HUES64 (cell line): ENCODE results near the gene TIMM23B. TPM values are rescaled to one million over a fixed set of nuclear protein-coding genes. Genes with fewer than 3 reads are reported as not detected.
"Not testable (repeated sequence)": the region's sequence is repeated elsewhere in the genome, so short reads cannot be mapped to it uniquely, and the experiment has no call there.

Experiments used
- H3K27ac ChIP-seq: 2 replicates; pipeline ENCODE4 v1.7.0; 2013; ENCODE audit warnings: low read depth, low read length, inconsistent platforms
- H3K27me3 ChIP-seq: 2 replicates; pipeline ENCODE4 v1.6.1; 2013; ENCODE audit warnings: mild to moderate bottlenecking, low read length; ENCODE audit not compliant: insufficient read depth
- H3K36me3 ChIP-seq: 2 replicates; pipeline ENCODE4 v1.6.1; 2013; ENCODE audit warnings: mild to moderate bottlenecking, low read length; ENCODE audit not compliant: insufficient read depth
- H3K4me1 ChIP-seq: 2 replicates; pipeline ENCODE4 v1.6.1; 2013; ENCODE audit warnings: mild to moderate bottlenecking, low read length, moderate library complexity; ENCODE audit not compliant: insufficient read depth
- H3K4me3 ChIP-seq: 2 replicates; pipeline ENCODE4 v1.5.1; 2013; ENCODE audit warnings: mild to moderate bottlenecking, low read length, moderate library complexity
- H3K9ac ChIP-seq: 2 replicates; pipeline ENCODE4 v1.6.1; 2013; ENCODE audit warnings: mild to moderate bottlenecking, low read depth, low read length
- H3K9me3 ChIP-seq: 2 replicates; pipeline ENCODE4 v1.6.1; 2013; ENCODE audit warnings: low read depth, low read length; ENCODE audit not compliant: insufficient read depth
- WGBS: fragments of 150-250, 120-280 bp; methylation state at CpG from one replicate; pipeline ENCODE4 v1.1.7; 2013; ENCODE audit warnings: missing lambda C conversion rate; 5-methylcytosine and 5-hydroxymethylcytosine counted together
- polyA plus RNA-seq, 2 experiments: library from polyadenylated mRNA; stranded (reverse); fragments of 50-300 nt; gene quantifications; one replicate each; pipeline ENCODE4 v1.2.3, GENCODE V29; 2013

The TIMM23B gene
- 10.0 TPM for polyA plus RNA-seq (2013, experiment 1 of 2)
- 10.3 TPM for polyA plus RNA-seq (2013, experiment 2 of 2)

DNA sequence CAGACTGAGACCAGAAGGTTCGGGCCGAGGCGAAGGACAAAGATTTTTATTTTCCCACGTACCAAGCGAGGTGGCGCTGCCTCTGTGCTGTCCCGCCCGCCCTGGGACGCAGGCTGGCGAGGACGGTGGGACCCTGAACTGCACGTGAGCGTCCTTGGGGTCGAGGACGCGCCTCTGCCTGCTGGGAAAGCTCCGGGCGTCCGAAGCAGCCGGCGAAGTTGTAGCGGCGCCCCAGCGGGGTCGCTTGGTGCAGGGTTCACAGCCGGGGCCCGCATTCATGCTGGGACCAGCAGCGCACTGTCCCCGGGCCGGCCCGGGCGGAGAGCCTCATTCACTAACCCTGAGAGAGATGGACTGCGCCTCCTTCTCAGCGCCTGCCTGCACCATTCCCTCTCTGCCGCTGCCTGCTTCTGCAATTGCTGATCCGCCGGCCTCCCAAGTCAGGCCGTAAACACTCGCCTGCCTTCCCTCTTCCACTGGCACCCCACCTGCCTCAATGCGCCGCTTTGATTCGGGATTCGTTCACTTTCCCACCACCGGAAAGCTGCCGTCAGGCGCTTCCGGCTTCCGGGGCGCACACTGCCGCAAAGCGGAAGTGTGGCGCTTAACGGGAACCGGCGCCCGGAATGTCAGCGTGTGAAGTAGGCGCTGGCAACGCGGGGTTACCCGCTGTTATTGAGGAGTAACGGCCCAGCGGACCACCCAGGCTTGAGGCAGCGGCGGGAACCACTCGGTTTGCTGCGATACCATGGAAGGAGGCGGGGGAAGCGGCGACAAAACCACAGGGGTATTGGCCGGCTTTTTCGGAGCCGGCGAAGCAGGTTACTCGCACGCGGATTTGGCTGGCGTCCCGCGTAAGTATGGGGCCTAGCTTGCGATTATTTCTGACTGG, at the start of gene TIMM23B, which contains the start of gene PARG:
TIMM23B (plus strand) TSS at position 607 of the 892 bp plus-strand sequence; CDS start at position 749, 142 bp downstream.
PARG (minus strand) TSS at position 581 of the 892 bp plus-strand sequence; CDS start at position 279, 302 bp downstream.
- H3K27ac ChIP-seq = peak within 1 kb of the TSS; percentile 80; the same call in 1 of the 2 replicates
- H3K9me3 ChIP-seq, H3K4me1 ChIP-seq, H3K27me3 ChIP-seq: not testable (repeated sequence)
- under 1% methylated on average over 81 of the region's 81 CpGs for WGBS
- peak within 1 kb of the TSS; percentile 95 for H3K4me3 ChIP-seq
- peaks cover 16% of the 10 kb centered on the region for H3K36me3 ChIP-seq
- peak within 1 kb of the TSS; percentile 96 for H3K9ac ChIP-seq

DNA sequence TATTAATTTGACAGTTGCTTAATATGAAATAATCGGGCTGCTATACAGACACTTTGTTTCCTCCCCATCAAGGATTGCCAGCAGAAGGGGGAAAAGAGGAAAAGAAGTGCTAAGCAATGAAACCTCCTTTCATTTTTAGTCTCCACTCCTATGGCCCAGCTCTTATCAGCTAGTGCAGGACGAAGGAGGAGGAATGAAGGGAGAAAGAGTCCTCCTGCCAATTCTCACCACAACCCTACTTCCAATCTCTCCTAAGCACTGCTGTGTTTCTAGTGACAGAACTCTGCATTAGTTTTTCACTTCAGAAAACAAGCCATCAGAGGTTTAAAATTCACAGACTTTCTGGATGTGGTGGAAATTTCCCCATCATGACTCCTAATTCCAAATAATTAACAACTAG, 41.9 kb upstream of the TIMM23B start:
- not testable (repeated sequence) for H3K4me3 ChIP-seq, H3K4me1 ChIP-seq, H3K9me3 ChIP-seq, H3K9ac ChIP-seq, H3K27me3 ChIP-seq, H3K36me3 ChIP-seq, H3K27ac ChIP-seq
- WGBS = no CpG with 5 or more reads among the region's 2 CpGs

DNA sequence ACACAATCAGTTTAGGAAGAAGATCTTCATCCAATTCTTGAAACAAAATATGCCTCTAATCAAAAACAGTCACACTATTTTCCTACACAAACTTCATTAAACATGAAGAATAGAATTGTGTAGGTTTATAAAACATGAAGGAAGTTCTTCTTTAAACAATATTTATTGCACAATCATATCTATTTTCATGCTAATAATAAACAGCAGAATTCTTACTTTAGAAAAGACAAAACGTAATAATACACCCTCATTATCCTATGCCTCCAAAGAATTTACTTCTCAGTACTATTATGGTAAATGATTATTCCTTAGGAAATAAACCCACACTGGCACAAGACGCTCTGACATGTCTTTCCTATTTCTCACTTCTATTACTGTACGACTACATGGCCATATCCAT, 41.4 kb upstream of the TIMM23B start:
- not testable (repeated sequence) for H3K27me3 ChIP-seq, H3K27ac ChIP-seq, H3K9me3 ChIP-seq, H3K36me3 ChIP-seq, H3K9ac ChIP-seq, H3K4me3 ChIP-seq, H3K4me1 ChIP-seq
- no CpG with 5 or more reads among the region's 3 CpGs for WGBS

- not testable (repeated sequence) for H3K4me1 ChIP-seq, H3K9me3 ChIP-seq, H3K27me3 ChIP-seq, H3K27ac ChIP-seq, H3K9ac ChIP-seq, H3K36me3 ChIP-seq, H3K4me3 ChIP-seq
- 93% methylated on average over 1 of the region's 3 CpGs for WGBS
Measured at GRCh38 chr10:49903829-49904228, 38.0 kb upstream of the TIMM23B start.

DNA sequence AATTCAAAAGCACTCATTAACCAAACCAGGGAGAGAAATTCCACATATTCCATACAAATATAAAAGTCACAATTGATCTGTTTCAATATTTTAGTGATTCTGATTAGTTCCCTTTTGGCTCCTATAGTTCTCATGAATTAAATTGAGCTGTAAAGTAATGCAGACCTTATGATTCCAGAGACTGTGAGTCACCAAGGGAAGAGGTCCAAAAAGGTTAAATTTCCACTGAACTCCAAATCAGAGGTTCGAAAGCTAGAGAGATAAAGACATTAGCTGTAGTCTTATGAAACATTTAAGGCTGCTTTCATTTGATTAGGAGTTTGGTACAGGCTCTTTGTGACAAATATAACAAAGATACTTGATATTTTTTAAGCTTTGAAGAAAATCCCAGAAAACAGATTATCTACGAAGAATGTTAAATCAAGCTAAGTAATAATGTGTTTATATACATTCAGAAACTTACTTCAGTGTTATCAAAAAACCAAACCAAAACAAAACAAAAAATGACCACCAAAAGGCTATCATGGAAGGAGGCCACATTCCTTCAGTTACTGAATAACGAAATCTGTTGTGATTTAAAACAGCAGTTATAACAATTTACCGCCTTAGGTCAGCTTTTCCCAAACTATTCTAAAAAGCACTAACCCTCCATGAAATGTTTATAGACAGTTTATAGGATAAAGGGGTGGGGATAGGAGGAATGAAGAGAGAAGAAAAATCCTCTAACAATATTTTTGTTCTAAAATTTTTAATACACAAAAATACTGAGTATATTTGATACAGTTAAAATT, 33.4 kb upstream of the TIMM23B start:
- 92% methylated on average over 2 of the region's 4 CpGs for WGBS
- H3K9me3 ChIP-seq, H3K4me1 ChIP-seq: not testable (repeated sequence)

DNA sequence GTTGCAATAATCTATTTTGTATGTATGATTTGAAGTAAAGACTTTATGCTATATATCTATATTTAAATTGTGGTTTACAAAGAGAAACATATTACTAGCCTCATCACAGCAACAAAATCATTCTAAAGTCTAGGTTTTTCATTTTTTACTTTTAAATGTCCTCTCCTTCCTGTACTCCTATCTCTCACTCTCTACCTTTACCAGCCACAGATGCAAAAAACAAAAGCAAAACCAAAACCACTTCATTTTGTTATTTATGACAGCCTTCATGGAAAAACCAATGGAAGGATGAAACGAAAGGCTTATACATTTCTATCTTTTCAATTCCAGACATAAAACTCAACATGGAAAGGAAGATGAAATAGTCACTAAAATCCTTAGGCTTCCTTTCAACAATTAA, 31.6 kb upstream of the TIMM23B start:
- H3K9me3 ChIP-seq, H3K27me3 ChIP-seq, H3K4me1 ChIP-seq, H3K9ac ChIP-seq, H3K27ac ChIP-seq, H3K4me3 ChIP-seq: not testable (repeated sequence)
- no CpG with 5 or more reads among the region's 1 CpG for WGBS
- H3K36me3 ChIP-seq = peaks cover 18% of the 10 kb centered on the region

More for the DNA sequence above, 33.4 kb upstream of the TIMM23B start:
- H3K4me3 ChIP-seq, H3K9ac ChIP-seq, H3K27me3 ChIP-seq, H3K27ac ChIP-seq, H3K36me3 ChIP-seq: not testable (repeated sequence)

DNA sequence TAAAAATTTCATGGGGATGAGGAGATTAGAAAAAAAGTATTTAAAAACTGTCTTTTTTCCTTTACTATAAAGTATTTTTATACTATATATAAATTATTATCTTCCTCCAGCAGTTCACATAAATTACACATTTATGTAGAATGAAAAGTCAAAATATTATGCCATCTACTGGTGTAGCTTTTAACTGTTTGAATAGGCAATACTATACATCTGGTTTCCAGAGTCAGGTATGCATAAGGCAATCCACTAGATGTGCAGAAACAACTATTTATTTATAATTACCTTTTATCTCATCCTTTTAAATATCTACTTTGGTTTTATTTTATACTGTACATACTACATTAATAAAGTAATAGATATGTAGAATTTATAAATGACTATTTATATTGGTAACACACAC, 25.4 kb upstream of the TIMM23B start:
- H3K36me3 ChIP-seq = peaks cover 32% of the 10 kb centered on the region
- not testable (repeated sequence) for H3K27ac ChIP-seq

DNA sequence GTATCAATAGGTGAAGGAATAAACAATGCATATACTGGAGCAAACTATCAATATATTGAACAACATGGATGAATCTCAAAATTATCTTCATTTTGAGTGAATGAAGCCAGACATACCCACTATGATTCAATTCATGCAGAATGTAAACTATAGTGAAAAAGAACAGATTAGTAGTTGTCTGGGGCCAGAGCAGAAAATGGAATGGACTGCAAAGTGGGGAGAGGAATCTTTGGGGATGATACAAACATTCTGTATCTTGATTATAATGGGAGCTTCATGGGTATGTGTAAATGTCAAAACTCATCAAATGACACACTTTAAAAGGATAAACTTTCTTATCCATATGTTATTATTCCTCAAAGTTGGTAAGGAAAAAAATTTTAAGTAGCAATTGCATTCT, 23.9 kb upstream of the TIMM23B start:
- not testable (repeated sequence) for H3K9me3 ChIP-seq, H3K4me3 ChIP-seq, H3K27me3 ChIP-seq, H3K9ac ChIP-seq, H3K4me1 ChIP-seq, H3K27ac ChIP-seq
- peaks cover 36% of the 10 kb centered on the region for H3K36me3 ChIP-seq

More for the DNA sequence above, 25.4 kb upstream of the TIMM23B start:
- H3K4me3 ChIP-seq, H3K9ac ChIP-seq, H3K9me3 ChIP-seq, H3K27me3 ChIP-seq, H3K4me1 ChIP-seq: not testable (repeated sequence)

GRCh38 chr10:49922041-49922440, 19.8 kb upstream of the TIMM23B start:
- not testable (repeated sequence) for H3K4me3 ChIP-seq, H3K9ac ChIP-seq, H3K4me1 ChIP-seq, H3K27me3 ChIP-seq, H3K9me3 ChIP-seq
- 7% methylated on average over 2 of the region's 4 CpGs for WGBS
- Histone ChIP-seq H3K27ac (peak overlapping the region; percentile 37; the same call in 1 of the 2 replicates), H3K36me3 (peaks cover 10% of the 10 kb centered on the region; the same call in 1 of the 2 replicates)

- WGBS = no CpG with 5 or more reads among the region's 4 CpGs
- not testable (repeated sequence) for H3K27me3 ChIP-seq, H3K4me3 ChIP-seq, H3K27ac ChIP-seq, H3K4me1 ChIP-seq, H3K9me3 ChIP-seq, H3K9ac ChIP-seq
- H3K36me3 ChIP-seq = peaks cover 10% of the 10 kb centered on the region; the same call in 1 of the 2 replicates
Measured at GRCh38 chr10:49923572-49923971, 18.3 kb upstream of the TIMM23B start.

GRCh38 chr10:49931276-49931675, 10.6 kb upstream of the TIMM23B start:
- not testable (repeated sequence) for H3K9me3 ChIP-seq, H3K27ac ChIP-seq, H3K27me3 ChIP-seq, H3K9ac ChIP-seq, H3K4me3 ChIP-seq, H3K4me1 ChIP-seq
- peaks cover 16% of the 10 kb centered on the region; the same call in 1 of the 2 replicates for H3K36me3 ChIP-seq
- WGBS = 88% methylated on average over 2 of the region's 5 CpGs
